ENCODE measurements around the gene TPPP.

- TF ChIP-seq CTCF (IDR thresholded peaks at IDR 0.05) (no peak), POLR2A (IDR thresholded peaks at IDR 0.05) (no peak)
These were observed 53.5 kb downstream of the TPPP start for GRCh38 chr5:639584-640213.
